MM.1S (cell line): ENCODE measurements around the gene DOLPP1.

Experiments
- CTCF ChIP-seq: fragments of 300-600 bp; sonication (generic); IDR thresholded peaks from 2 replicates; pipeline ENCODE4 v1.5.1; 2016; ENCODE audit warnings: antibody characterized with exemption, low read length, mixed read lengths
- EZH2phosphoT487 ChIP-seq: fragments of 300-600 bp; sonication (generic); IDR thresholded peaks from 2 replicates; pipeline ENCODE4 v1.6.1; 2018; ENCODE audit warnings: antibody characterized with exemption, low read length

DNA sequence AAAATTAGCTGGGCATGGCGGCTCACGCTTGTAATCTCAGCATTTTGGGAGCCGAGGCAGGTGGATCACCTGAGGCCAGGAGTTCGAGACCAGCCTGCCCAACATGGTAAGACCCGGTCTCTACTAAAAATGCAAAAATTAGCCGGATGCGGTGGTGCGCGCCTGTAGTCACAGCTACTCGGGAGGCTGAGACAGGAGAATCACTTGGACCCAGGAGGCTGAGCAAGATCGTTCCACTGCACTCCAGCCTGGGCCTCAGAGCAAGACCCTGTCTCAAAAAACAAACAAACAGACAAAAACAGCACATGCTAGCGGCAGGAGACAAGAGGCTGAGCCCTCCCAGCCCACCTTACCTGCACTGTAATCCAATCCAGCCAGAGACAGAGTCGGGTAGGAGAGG, 1.1 kb upstream of the DOLPP1 start:
- TF ChIP-seq CTCF (no peak), EZH2phosphoT487 (no peak)
